ENCODE measurements around the gene FAM107A. TPM values are rescaled to one million over a fixed set of nuclear protein-coding genes. Genes with fewer than 3 reads are reported as not detected.

FAM107A gene
- polyA plus RNA-seq, 1 donor (not counting 4 experiments of a cell fraction or from before 2014, with no cell fraction given): not detected

DNA sequence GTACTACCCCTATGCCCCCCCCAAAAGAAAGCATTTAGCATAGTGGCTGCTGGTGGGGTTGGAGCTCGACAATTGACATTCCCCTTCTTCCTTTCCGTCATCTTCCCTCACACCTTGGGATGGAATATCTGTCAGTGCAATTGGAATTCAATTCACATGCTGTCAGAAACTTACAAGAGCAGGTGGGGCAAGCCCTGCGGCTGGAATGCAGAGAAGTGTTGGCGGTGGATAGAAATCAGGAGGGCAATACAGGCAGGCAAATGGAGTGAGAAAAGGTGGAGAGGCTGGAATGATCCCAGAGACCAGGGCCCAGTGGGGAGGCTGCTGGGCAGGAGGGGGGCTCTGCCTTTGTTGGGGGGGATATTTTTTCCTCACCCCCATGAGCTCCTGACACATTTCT lies 45.2 kb upstream of the FAM107A start:
- Histone ChIP-seq H3K27me3 (ENCODE audit: control insufficient read depth, extremely low read depth, insufficient read depth, low read length) (peaks cover 20% of the 10 kb centered on the region), H3K9ac (ENCODE audit: control insufficient read depth, extremely low read depth, insufficient read depth, low read length) (no peak overlapping the region), H2AFZ (ENCODE audit: control insufficient read depth, low read length) (no peak overlapping the region), H3K27ac (ENCODE audit: control insufficient read depth, insufficient read depth, low read length) (no peak overlapping the region), H3K4me3 (ENCODE audit: control insufficient read depth in 2 of 3, extremely low read depth in 1 of 3, insufficient read depth in 2 of 3, low read depth in 1 of 3, low read length in 3 of 3) (no peak overlapping the region), H3K4me1 (ENCODE audit: control insufficient read depth, extremely low read depth, insufficient read depth, low read length) (no peaks in the 10 kb centered on the region), H3K9me3 (ENCODE audit: control insufficient read depth, low read depth, low read length) (no peaks in the 10 kb centered on the region), H3K79me2 (ENCODE audit: control insufficient read depth, insufficient read depth, low read length) (no peaks in the 10 kb centered on the region), H3K4me2 (ENCODE audit: control insufficient read depth, extremely low read depth, insufficient read depth, low read depth, low read length) (no peak overlapping the region), H4K20me1 (ENCODE audit: control insufficient read depth, extremely low read depth, insufficient read depth, low read length) (no peaks in the 10 kb centered on the region), H3K36me3 (ENCODE audit: control insufficient read depth in 2 of 2, extremely low read depth in 1 of 2, insufficient read depth in 2 of 2, low read length in 2 of 2) (no peaks in the 10 kb centered on the region), H3K9me1 (ENCODE audit: control insufficient read depth, extremely low read depth, insufficient read depth, low read length) (no peaks in the 10 kb centered on the region)
- no peak for DNase-seq (ENCODE audit: low read depth, low spot score)
- no peak for TF ChIP-seq CTCF (optimal IDR thresholded peaks at IDR 0.05 in 1 of 3, IDR thresholded peaks at IDR 0.05 in 1 of 3, conservative IDR thresholded peaks at IDR 0.05 in 1 of 3; ENCODE audit: extremely low read depth in 1 of 3, insufficient read depth in 2 of 3, low read length in 3 of 3)
- no peak for TF ChIP-seq EZH2 (IDR thresholded peaks at IDR 0.05; ENCODE audit: low read length)
- no peak for FAIRE-seq
- dilution Hi-C loops (cut with MboI; ENCODE audit: extremely low pct_ligation_motif_present, low sequenced_read_pairs): no loop called here

DNA sequence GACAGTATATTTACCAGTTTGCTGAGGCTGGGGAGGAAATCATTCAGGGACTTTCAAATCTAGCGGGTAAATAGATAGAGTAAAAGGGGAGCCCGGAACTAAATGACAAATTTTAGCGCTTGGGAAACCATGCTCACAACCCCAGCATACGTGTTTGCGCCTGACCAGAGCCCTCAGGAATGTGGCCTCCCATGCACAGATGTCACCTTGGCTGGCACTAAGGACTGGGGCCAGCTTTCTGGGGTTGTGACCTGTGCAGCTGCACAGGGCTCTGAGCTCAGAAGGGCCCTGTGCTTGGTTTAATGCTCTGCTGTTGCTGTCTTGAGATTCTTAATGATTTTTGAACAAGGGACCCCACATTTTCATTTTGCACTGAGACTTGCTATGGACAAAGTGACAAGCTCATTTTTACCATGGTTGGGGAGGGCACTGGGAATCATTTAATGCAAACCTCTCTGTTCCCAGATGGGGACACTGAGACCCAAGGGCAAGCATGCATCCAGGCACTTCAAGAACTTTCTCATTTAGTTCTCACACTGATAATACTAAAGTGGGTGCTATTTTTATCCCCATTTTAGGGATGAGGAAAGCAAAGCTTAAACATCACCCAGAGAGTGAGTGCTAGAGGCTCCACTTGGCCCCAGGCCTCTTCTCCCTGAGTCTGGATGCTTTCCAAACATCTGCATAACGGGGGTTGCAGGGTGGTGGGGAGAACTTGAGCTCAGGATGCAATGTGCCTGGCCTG lies 44.1 kb upstream of the FAM107A start:
- Histone ChIP-seq H3K4me1 (ENCODE audit: control insufficient read depth, extremely low read depth, insufficient read depth, low read length) (no peaks in the 10 kb centered on the region), H2AFZ (ENCODE audit: control insufficient read depth, low read length) (no peak overlapping the region), H3K9me1 (ENCODE audit: control insufficient read depth, extremely low read depth, insufficient read depth, low read length) (no peaks in the 10 kb centered on the region), H3K36me3 (ENCODE audit: control insufficient read depth in 2 of 2, extremely low read depth in 1 of 2, insufficient read depth in 2 of 2, low read length in 2 of 2) (no peaks in the 10 kb centered on the region), H4K20me1 (ENCODE audit: control insufficient read depth, extremely low read depth, insufficient read depth, low read length) (no peaks in the 10 kb centered on the region), H3K27me3 (ENCODE audit: control insufficient read depth, extremely low read depth, insufficient read depth, low read length) (peaks cover 10% of the 10 kb centered on the region), H3K79me2 (ENCODE audit: control insufficient read depth, insufficient read depth, low read length) (no peaks in the 10 kb centered on the region), H3K4me2 (ENCODE audit: control insufficient read depth, extremely low read depth, insufficient read depth, low read depth, low read length) (no peak overlapping the region), H3K9me3 (ENCODE audit: control insufficient read depth, low read depth, low read length) (no peaks in the 10 kb centered on the region), H3K27ac (ENCODE audit: control insufficient read depth, insufficient read depth, low read length) (no peak overlapping the region), H3K4me3 (ENCODE audit: control insufficient read depth in 2 of 3, extremely low read depth in 1 of 3, insufficient read depth in 2 of 3, low read depth in 1 of 3, low read length in 3 of 3) (no peak overlapping the region), H3K9ac (ENCODE audit: control insufficient read depth, extremely low read depth, insufficient read depth, low read length) (no peak overlapping the region)
- TF ChIP-seq EZH2 (IDR thresholded peaks at IDR 0.05; ENCODE audit: low read length) (no peak), CTCF (optimal IDR thresholded peaks at IDR 0.05 in 1 of 3, IDR thresholded peaks at IDR 0.05 in 1 of 3, conservative IDR thresholded peaks at IDR 0.05 in 1 of 3; ENCODE audit: extremely low read depth in 1 of 3, insufficient read depth in 2 of 3, low read length in 3 of 3) (no peak)
- dilution Hi-C loops (cut with MboI; ENCODE audit: extremely low pct_ligation_motif_present, low sequenced_read_pairs): no loop called here
- DNase-seq (ENCODE audit: low read depth, low spot score) (no peak), FAIRE-seq (no peak)
